Gastrocnemius medialis (tissue), 4 donors: ENCODE measurements around the gene TMEM92.

ENCODE experiments used
- POLR2A ChIP-seq, 2 donors: fragments of 450-650 bp; IDR thresholded peaks; one replicate each; pipeline ENCODE4 v1.6.1; 2017; ENCODE audit warnings: antibody characterized with exemption in 2 of 2, mild to moderate bottlenecking in 2 of 2, moderate library complexity in 2 of 2
- TF ChIP-seq, protein P1 (sequence below), 5 experiments: fragments of 450-650 bp in 3 of 5; fragments of 200-600 bp in 2 of 5; sonication (generic) in 2 of 5; IDR thresholded peaks in 4 of 5; conservative IDR thresholded peaks in 1 of 5; 1 replicate in 4 of 5; 2 replicates in 1 of 5; pipeline ENCODE4 v1.5.1; 2016 to 2019; ENCODE audit warnings: antibody characterized with exemption in 5 of 5, mild to moderate bottlenecking in 3 of 5, moderate library complexity in 3 of 5

DNA sequence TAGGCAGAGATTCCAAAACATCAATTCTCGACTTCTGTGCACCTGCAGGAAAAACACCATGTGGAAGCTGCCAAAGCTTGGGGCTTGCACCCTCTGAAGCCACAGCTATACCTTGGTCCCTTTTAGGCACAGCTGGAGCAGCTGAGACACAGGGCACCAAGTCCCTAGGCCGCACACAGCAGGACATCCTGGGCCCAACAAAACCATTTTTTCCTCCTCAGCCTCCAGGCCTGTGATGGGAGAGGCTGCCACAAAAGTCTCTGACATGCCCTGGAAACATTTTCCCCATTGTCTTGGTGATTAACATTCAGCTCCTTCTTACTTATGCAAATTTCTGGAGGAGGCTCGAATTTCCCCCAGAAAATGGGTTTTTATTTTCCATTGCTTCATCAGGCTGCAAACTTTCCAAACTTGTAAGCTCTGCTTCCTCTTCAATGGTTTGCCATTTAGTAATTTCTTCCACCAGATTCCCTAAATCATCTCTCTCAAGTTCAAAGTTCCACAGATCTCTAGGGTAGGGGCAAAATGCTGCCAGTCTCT lies 48.5 kb upstream of the TMEM92 start:
- TF ChIP-seq, protein P1, sequence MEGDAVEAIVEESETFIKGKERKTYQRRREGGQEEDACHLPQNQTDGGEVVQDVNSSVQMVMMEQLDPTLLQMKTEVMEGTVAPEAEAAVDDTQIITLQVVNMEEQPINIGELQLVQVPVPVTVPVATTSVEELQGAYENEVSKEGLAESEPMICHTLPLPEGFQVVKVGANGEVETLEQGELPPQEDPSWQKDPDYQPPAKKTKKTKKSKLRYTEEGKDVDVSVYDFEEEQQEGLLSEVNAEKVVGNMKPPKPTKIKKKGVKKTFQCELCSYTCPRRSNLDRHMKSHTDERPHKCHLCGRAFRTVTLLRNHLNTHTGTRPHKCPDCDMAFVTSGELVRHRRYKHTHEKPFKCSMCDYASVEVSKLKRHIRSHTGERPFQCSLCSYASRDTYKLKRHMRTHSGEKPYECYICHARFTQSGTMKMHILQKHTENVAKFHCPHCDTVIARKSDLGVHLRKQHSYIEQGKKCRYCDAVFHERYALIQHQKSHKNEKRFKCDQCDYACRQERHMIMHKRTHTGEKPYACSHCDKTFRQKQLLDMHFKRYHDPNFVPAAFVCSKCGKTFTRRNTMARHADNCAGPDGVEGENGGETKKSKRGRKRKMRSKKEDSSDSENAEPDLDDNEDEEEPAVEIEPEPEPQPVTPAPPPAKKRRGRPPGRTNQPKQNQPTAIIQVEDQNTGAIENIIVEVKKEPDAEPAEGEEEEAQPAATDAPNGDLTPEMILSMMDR (IDR thresholded peaks at IDR 0.05 in 4 of 5, conservative IDR thresholded peaks at IDR 0.05 in 1 of 5) = no peak
- TF ChIP-seq POLR2A (IDR thresholded peaks at IDR 0.05) = no peak
